Measurements from ENCODE around the gene C12orf75. TPM values are rescaled to one million over a fixed set of nuclear protein-coding genes. Genes with fewer than 3 reads are reported as not detected.

Gene C12orf75
- total and polyA plus RNA-seq, 12 donors: 0.76 to 4.9 (median 1.7) TPM

- H3K36me3 ChIP-seq: no peaks in the 10 kb centered on the region
- intact Hi-C loops (cut with DNase I): no loop called here
- no peak overlapping the region for H3K4me3 ChIP-seq
- H3K4me1 ChIP-seq: peaks cover 0 to 18% (median 7%) of the 10 kb centered on the region in 9 donors
- 87 to 88% methylated on average over 1 of the region's 1 CpG for WGBS, 2 donors
- ATAC-seq: no peak
- TF ChIP-seq CTCF (IDR thresholded peaks at IDR 0.05): no peak
- no peak overlapping the region for H3K27ac ChIP-seq
- DNase-seq: no peak
- H3K9me3 ChIP-seq: no peaks in the 10 kb centered on the region
- H3K27me3 ChIP-seq: peaks cover 0 to 17% (median 3%) of the 10 kb centered on the region in 7 donors
These were observed 2.4 kb downstream of the C12orf75 start for GRCh38 chr12:105332925-105333324.

GRCh38 chr12:105334001-105334400 lies 3.5 kb downstream of the C12orf75 start:
- Histone ChIP-seq H3K27me3 (peaks cover 0 to 17% (median 3%) of the 10 kb centered on the region in 7 donors), H3K36me3 (no peaks in the 10 kb centered on the region), H3K9me3 (no peaks in the 10 kb centered on the region), H3K4me3 (no peak overlapping the region), H3K4me1 (peaks cover 0 to 18% (median 7%) of the 10 kb centered on the region in 9 donors), H3K27ac (no peak overlapping the region)
- 26 to 39% methylated on average over 3 of the region's 3 CpGs for WGBS, 2 donors
- TF ChIP-seq CTCF (IDR thresholded peaks at IDR 0.05): no peak
- intact Hi-C loops (cut with DNase I): no loop called here
- ATAC-seq: no peak
- DNase-seq: no peak

GRCh38 chr12:105334582-105334981 lies 4.1 kb downstream of the C12orf75 start:
- no peaks in the 10 kb centered on the region for H3K9me3 ChIP-seq
- peaks cover 0 to 17% (median 0%) of the 10 kb centered on the region in 7 donors for H3K27me3 ChIP-seq
- no peaks in the 10 kb centered on the region for H3K36me3 ChIP-seq
- WGBS, 2 donors: 86 to 91% methylated on average over 4 of the region's 4 CpGs
- intact Hi-C loops (cut with DNase I): no loop called here
- H3K4me1 ChIP-seq: peaks cover 0 to 18% (median 7%) of the 10 kb centered on the region in 9 donors
- DNase-seq (no peak), ATAC-seq (no peak)
- TF ChIP-seq CTCF (IDR thresholded peaks at IDR 0.05): no peak
- no peak overlapping the region for H3K27ac ChIP-seq
- H3K4me3 ChIP-seq: no peak overlapping the region

- TF ChIP-seq CTCF (IDR thresholded peaks at IDR 0.05): no peak
- Histone ChIP-seq H3K27ac (no peak overlapping the region), H3K9me3 (peaks cover 0 to 10% (median 4%) of the 10 kb centered on the region in 11 donors), H3K27me3 (peaks cover 0 to 16% (median 0%) of the 10 kb centered on the region in 7 donors), H3K4me1 (peaks cover 0 to 10% (median 0%) of the 10 kb centered on the region in 9 donors), H3K4me3 (no peak overlapping the region), H3K36me3 (no peaks in the 10 kb centered on the region)
- DNase-seq (no peak), ATAC-seq (no peak)
- intact Hi-C loops (cut with DNase I): no loop called here
- 81 to 93% methylated on average over 5 of the region's 5 CpGs for WGBS, 2 donors
These were observed 5.4 kb downstream of the C12orf75 start for GRCh38 chr12:105335856-105336255.

Data from heart right ventricle (tissue), 16 donors.